Ovary (tissue), 3 donors: ENCODE data around the gene GPR32.

Experiments
- POLR2A ChIP-seq: fragments of 450-650 bp; IDR thresholded peaks from one replicate; pipeline ENCODE4 v1.6.1; 2017; ENCODE audit warnings: antibody characterized with exemption, mild to moderate bottlenecking, moderate library complexity
- TF ChIP-seq, protein P1 (sequence below), 3 donors: fragments of 450-650 bp in 2 of 3; fragments of 200-600 bp in 1 of 3; IDR thresholded peaks; one replicate each; pipeline versions ENCODE4 v1.5.1 to v1.8.0; 2016 to 2022; ENCODE audit warnings: antibody characterized with exemption in 3 of 3, mild to moderate bottlenecking in 1 of 3
- donor health status: DM: no; HTN: no; CAD: no.

DNA sequence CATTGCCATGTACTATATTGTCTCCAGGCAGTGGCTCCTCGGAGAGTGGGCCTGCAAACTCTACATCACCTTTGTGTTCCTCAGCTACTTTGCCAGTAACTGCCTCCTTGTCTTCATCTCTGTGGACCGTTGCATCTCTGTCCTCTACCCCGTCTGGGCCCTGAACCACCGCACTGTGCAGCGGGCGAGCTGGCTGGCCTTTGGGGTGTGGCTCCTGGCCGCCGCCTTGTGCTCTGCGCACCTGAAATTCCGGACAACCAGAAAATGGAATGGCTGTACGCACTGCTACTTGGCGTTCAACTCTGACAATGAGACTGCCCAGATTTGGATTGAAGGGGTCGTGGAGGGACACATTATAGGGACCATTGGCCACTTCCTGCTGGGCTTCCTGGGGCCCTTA lies 624 bp downstream of the GPR32 start:
- TF ChIP-seq, protein P1, sequence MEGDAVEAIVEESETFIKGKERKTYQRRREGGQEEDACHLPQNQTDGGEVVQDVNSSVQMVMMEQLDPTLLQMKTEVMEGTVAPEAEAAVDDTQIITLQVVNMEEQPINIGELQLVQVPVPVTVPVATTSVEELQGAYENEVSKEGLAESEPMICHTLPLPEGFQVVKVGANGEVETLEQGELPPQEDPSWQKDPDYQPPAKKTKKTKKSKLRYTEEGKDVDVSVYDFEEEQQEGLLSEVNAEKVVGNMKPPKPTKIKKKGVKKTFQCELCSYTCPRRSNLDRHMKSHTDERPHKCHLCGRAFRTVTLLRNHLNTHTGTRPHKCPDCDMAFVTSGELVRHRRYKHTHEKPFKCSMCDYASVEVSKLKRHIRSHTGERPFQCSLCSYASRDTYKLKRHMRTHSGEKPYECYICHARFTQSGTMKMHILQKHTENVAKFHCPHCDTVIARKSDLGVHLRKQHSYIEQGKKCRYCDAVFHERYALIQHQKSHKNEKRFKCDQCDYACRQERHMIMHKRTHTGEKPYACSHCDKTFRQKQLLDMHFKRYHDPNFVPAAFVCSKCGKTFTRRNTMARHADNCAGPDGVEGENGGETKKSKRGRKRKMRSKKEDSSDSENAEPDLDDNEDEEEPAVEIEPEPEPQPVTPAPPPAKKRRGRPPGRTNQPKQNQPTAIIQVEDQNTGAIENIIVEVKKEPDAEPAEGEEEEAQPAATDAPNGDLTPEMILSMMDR (IDR thresholded peaks at IDR 0.05) = no peak
- TF ChIP-seq POLR2A = no peak
